ENCODE results near the gene VCAN.
A peak's percentile ranks its signal among the peaks of the same experiment; 100 is the strongest.

Gene VCAN

GRCh38 chr5:83467371-83468035 is 4.0 kb upstream of the VCAN start:
- no peak for DNase-seq (ENCODE audit: low read depth)

DNA sequence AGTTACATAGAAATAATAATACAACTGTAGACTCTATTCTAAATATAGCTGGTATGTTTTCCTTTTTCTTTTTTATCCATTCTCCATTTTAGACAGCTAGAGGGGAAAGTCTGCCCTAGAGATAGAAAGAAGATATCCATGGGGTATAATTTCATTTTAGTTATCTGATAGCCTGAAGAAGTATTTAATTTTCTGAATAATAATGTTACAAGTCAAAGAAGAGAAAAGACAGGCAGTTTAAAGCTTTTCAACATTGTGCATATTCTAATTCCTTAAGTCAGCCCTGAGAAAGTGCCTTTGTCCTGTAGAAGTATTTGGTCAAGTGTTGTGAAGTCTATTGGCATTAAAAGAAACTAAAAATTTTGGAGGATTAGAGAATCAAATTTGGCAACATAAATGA is 2.5 kb upstream of the VCAN start:
- no peak for DNase-seq (ENCODE audit: low read depth)

- DNase-seq (ENCODE audit: low read depth) = no peak
These were observed 779 bp upstream of the VCAN start for GRCh38 chr5:83470526-83471404.

DNA sequence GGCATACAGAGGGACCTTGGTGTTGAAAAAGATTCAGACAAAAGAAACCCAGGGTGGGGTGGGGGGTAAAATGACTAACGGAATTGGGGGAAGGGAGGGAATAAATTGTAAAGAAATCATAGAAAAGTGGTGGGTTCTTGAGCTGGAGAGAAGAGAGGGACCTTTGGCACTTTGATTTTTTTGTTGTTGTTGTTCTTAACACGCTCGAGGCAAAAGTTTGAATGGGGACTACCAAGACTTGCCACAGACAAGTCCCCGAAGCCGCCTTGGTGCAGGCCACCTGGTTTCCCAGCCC is 616 bp downstream of the VCAN start:
- DNase-seq (ENCODE audit: low read depth) = no peak

DNA sequence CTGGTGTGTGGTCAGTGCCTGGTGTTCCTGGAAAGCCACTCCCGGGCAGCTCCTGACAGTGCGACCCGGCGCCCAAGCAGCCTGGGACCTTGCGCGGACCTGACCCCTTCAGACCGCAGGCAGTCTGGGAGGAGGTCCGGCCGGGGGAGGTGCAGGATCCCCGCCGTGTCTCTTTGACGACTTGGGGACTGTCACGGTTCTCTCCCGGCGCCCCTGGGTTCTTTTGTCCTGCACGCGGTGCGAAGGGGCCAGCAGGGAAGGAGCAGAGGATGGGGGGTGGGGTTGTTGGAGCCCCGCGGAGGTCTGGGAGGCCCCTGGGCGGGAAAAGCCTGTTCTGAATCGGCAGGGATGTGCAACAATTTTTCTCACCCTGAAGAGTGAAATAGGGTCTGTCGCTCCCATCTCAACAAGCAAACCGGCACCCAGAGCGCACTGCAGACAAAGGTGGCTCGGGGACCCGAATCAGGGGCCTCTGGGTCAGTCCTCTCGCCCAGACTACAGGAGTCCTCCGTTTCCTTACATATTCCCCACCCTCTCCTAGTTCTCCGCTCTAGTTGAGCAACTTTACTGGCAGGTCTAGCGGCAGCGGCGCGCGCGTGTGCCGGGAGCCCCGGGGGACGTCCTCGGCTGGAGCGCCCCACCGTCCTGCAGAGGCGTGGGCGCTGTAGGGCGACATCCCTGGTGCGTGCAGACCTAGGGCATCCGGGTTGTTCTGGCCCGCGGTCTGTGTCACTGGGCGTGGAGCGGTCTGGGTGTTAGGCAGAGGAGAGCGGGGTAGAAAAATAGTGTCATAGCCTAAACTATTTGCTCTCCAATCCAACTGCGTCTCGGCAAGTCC is 1.2 kb downstream of the VCAN start:
- DNase-seq (ENCODE audit: low read depth) = no peak

DNA sequence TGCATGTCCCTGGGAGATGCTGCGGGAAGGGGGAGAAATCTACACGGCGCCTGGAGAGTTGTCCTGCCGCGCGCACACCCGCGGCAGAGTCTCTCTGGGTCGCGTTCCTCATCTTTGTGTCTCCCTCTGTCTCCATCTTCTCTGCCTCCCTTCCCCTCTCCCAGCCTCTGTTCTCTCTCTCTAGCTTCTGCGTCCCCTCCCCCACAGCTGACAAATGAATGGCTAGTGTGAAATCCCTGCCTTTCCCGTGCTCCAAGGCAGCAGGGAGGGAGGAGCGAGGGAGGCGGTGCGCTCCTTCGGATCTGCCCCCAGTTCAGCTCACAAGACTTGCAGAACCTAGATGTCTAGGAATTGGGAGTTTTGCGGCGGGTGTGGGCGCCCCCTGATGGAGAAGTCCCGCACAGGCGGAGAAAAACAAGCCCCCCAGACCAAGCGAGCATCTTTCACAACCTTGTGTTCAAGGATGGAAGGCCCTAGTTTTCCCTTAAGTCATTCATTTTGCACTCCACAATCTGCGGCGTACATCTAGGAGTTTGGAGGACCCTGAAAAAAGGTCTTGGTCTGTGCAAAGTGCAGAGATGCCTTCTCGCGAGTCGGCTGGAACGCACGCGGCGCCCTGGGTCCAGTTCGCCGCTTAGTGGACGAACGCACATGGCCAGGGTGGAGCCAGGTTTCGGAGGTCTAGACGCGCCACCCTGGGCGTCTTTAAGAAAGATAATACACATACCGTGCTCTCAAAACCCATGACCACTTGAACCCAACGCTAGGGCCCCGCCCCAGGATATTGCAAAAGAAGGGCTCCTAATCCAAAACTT is 2.0 kb downstream of the VCAN start:
- peak; percentile 99 for DNase-seq (ENCODE audit: low read depth)

GRCh38 chr5:83474161-83474796 is 2.7 kb downstream of the VCAN start:
- DNase-seq (ENCODE audit: low read depth) = peak; percentile 87

DNA sequence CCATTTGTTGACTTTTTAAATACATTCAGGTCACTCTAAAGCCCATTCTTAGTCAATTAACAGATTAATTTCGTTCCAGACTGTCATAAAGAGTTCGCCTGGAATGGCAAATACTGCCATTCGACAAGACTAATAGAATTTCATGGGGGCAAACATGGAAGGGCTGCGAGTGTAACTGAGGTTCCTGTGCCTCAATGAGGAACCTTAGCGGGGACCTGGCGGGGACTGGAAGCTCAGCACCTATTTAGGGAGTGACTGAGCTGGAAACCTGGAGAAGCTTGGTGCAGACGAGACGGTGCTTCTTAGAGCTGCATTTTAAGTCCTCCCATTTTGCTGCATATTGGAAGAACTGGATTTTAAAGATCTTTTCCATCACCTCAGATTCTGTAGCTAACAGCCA is 3.4 kb downstream of the VCAN start:
- no peak for DNase-seq (ENCODE audit: low read depth)

- DNase-seq (ENCODE audit: low read depth) = peak; percentile 75
These were observed 3.9 kb downstream of the VCAN start for GRCh38 chr5:83475391-83475863.

- DNase-seq (ENCODE audit: low read depth) = no peak
These were observed 4.6 kb downstream of the VCAN start for GRCh38 chr5:83475935-83476814.

DNA sequence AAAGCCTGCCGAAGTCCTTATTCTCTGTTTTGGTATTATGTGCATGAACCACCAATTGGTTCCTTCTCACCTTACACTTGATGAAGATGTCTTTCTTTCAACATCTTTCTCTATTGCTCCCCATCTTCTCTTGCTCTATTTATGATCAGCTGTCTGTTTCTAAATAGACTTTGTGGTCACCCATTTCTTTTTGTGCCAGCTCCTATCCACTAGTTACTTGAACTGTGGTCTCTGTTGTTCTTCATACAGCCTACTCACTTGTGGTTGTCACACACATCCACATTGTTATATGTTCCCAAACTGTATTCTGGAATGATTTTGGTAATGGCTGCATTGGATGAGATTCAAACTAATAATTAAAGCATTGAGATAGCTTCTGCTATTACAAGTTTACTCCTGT is 11.4 kb downstream of the VCAN start:
- no peak for DNase-seq (ENCODE audit: low read depth)

GRCh38 chr5:83484294-83484693 is 12.8 kb downstream of the VCAN start:
- no peak for DNase-seq (ENCODE audit: low read depth)

DNA sequence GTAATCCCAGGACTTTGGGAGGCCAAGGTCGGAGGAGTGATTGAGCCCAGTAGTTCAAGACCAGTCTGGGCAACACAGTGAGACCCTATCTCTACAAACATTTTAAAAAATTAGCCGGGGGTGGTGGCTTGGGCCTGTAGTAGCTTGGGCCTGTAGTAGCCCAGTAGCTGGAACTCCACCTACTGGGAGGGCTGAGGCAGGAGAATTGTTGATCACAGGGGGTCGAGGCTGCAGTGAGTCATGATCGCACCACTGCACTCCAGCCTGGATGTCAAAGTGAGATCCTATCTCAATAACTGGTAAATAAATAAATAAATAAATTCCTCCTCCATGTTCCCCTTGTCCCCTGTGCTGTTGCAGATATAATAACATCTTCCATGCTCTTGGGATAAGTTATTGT is 14.3 kb downstream of the VCAN start:
- no peak for DNase-seq (ENCODE audit: low read depth)

- no peak for DNase-seq (ENCODE audit: low read depth)
These were observed 15.6 kb downstream of the VCAN start for GRCh38 chr5:83487155-83487554.

DNA sequence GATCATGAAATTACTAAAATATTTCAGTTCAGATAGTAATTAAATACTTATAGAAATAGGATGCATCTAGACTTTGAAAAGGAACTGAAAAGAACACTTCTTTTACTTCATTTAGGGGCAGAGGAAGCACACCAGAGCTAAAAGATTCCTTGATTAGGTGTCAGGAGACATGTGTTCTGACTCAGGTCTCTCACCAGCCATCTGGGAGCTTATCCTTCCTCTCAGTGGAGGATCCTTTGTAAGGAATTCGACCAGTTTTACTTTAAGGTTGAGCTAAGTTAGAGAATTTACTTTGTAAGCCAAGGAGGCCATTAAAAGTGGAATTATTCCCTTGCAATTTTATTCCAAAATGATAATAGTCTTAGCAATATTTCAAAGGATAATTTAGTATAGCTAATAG is 16.7 kb downstream of the VCAN start:
- DNase-seq (ENCODE audit: low read depth) = no peak

DNA sequence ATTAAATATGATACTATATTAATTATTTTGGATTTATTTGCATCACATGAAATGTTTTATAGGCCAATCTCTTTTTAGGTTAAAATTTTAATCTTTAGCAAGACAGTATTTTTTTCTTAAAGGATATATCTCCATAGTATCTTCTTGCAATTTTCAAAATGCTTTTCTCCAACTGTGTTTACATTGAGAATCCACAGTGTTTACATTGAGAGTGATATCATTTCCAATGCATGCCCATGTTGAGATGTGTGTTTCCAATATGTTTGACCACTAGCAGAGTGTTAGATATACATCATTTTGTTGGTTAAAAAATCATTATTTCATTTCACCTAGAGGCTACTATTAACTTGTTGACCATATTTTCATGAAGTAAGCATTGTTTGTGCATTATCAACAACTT is 17.3 kb downstream of the VCAN start:
- DNase-seq (ENCODE audit: low read depth) = no peak

DNA sequence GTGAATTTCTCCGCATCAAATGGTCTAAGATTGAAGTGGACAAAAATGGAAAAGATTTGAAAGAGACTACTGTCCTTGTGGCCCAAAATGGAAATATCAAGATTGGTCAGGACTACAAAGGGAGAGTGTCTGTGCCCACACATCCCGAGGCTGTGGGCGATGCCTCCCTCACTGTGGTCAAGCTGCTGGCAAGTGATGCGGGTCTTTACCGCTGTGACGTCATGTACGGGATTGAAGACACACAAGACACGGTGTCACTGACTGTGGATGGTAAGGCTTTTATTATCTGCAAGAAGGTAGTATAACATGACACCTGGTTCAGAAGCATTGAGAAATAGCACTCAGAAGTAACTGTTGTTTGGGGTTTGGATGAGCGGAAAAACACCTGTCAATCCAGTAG is 18.7 kb downstream of the VCAN start:
- DNase-seq (ENCODE audit: low read depth) = no peak

- DNase-seq (ENCODE audit: low read depth) = no peak
These were observed 20.8 kb downstream of the VCAN start for GRCh38 chr5:83492331-83492730.

GRCh38 chr5:83493644-83494043 is 22.1 kb downstream of the VCAN start:
- no peak for DNase-seq (ENCODE audit: low read depth)

DNA sequence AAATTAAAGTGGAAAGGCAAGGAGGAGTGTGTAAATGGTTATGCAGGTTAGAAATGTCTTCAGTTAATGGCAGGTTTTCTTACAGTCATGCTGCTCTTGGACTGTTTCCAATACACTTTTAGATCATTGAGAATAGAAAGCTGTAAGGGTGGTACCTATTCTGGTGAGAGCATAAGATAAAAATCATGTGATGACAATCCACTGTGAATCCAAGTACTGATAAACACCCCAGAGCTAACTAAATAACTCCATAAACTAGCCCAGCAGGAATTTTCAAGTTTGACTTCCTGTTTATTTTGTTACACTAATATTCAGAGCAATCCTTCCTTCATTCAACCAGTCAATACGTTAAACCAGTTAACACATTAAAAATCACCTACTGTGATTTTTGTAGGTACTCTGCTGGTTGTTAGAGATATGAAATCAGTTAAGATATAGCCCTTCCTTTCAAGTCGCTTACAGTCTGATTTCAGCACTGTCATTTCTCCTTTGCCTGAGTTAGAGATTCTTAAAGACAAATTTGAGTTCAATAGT is 22.6 kb downstream of the VCAN start:
- DNase-seq (ENCODE audit: low read depth) = no peak
